HL-60 (cell line): ENCODE measurements around the gene LAYN.

ENCODE experiments used
- DNase-seq, 2 experiments: peaks; one replicate each; pipeline ENCODE4 v3.0.0-alpha.2; 2010 to 2020; ENCODE audit warnings: low read depth in 1 of 2, low spot score in 1 of 2
- H3K27ac ChIP-seq: fragments of 250-450 bp; sonication (Bioruptor Pico); replicated peaks from 2 replicates; pipeline ENCODE4 v1.5.1; 2020; ENCODE audit warnings: mild to moderate bottlenecking, moderate library complexity
- H3K27me3 ChIP-seq: fragments of 250-450 bp; sonication (Bioruptor Pico); 2 replicates; pipeline ENCODE4 v1.5.1; 2021; ENCODE audit warnings: mild to moderate bottlenecking, moderate library complexity; ENCODE audit not compliant: insufficient read depth, poor library complexity, severe bottlenecking
- H3K4me3 ChIP-seq: replicated peaks from 2 replicates; pipeline ENCODE4 v1.5.1; 2011; ENCODE audit warnings: mild to moderate bottlenecking, control low read depth, low read length; ENCODE audit not compliant: insufficient read depth
- CTCF ChIP-seq: IDR thresholded peaks from one replicate; pipeline ENCODE4 v1.5.1; 2011; ENCODE audit warnings: low read length, control low read depth, inconsistent platforms; ENCODE audit not compliant: insufficient read depth
- GABPA ChIP-seq: IDR thresholded peaks from 2 replicates; pipeline ENCODE4 v1.6.1; 2012; ENCODE audit warnings: low read depth
- POLR2AphosphoS5 ChIP-seq: IDR thresholded peaks from 2 replicates; pipeline ENCODE4 v1.6.1; 2012; ENCODE audit warnings: low read depth
- SPI1 ChIP-seq: IDR thresholded peaks from 2 replicates; pipeline ENCODE4 v1.6.1; 2012; ENCODE audit warnings: low read depth, mild to moderate bottlenecking, borderline replicate concordance
- TF ChIP-seq, protein P1 (sequence below): IDR thresholded peaks from 2 replicates; pipeline ENCODE4 v1.6.1; 2012; ENCODE audit warnings: low read depth; ENCODE audit not compliant: insufficient replicate concordance

LAYN gene

GRCh38 chr11:111596319-111596718, 55.8 kb downstream of the LAYN start:
- TF ChIP-seq GABPA (no peak), SPI1 (no peak), POLR2AphosphoS5 (no peak)
- no peak overlapping the region for H3K4me3 ChIP-seq
- H3K27ac ChIP-seq: no peak overlapping the region
- peaks cover 7% of the 10 kb centered on the region for H3K27me3 ChIP-seq
- DNase-seq: no peak

GRCh38 chr11:111598148-111598547, 57.6 kb downstream of the LAYN start:
- H3K27ac ChIP-seq: no peak overlapping the region
- DNase-seq: no peak
- H3K4me3 ChIP-seq: no peak overlapping the region
- TF ChIP-seq SPI1 (no peak), GABPA (no peak), POLR2AphosphoS5 (no peak), CTCF (no peak)
- TF ChIP-seq, protein P1, sequence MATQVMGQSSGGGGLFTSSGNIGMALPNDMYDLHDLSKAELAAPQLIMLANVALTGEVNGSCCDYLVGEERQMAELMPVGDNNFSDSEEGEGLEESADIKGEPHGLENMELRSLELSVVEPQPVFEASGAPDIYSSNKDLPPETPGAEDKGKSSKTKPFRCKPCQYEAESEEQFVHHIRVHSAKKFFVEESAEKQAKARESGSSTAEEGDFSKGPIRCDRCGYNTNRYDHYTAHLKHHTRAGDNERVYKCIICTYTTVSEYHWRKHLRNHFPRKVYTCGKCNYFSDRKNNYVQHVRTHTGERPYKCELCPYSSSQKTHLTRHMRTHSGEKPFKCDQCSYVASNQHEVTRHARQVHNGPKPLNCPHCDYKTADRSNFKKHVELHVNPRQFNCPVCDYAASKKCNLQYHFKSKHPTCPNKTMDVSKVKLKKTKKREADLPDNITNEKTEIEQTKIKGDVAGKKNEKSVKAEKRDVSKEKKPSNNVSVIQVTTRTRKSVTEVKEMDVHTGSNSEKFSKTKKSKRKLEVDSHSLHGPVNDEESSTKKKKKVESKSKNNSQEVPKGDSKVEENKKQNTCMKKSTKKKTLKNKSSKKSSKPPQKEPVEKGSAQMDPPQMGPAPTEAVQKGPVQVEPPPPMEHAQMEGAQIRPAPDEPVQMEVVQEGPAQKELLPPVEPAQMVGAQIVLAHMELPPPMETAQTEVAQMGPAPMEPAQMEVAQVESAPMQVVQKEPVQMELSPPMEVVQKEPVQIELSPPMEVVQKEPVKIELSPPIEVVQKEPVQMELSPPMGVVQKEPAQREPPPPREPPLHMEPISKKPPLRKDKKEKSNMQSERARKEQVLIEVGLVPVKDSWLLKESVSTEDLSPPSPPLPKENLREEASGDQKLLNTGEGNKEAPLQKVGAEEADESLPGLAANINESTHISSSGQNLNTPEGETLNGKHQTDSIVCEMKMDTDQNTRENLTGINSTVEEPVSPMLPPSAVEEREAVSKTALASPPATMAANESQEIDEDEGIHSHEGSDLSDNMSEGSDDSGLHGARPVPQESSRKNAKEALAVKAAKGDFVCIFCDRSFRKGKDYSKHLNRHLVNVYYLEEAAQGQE: no peak
- no peaks in the 10 kb centered on the region for H3K27me3 ChIP-seq

GRCh38 chr11:111598559-111598958, 58.0 kb downstream of the LAYN start:
- Histone ChIP-seq H3K27ac (no peak overlapping the region), H3K4me3 (no peak overlapping the region), H3K27me3 (no peaks in the 10 kb centered on the region)
- no peak for DNase-seq
- TF ChIP-seq GABPA: no peak
- TF ChIP-seq SPI1: no peak
- no peak for TF ChIP-seq CTCF
- TF ChIP-seq POLR2AphosphoS5: no peak
- TF ChIP-seq, protein P1: no peak

DNA sequence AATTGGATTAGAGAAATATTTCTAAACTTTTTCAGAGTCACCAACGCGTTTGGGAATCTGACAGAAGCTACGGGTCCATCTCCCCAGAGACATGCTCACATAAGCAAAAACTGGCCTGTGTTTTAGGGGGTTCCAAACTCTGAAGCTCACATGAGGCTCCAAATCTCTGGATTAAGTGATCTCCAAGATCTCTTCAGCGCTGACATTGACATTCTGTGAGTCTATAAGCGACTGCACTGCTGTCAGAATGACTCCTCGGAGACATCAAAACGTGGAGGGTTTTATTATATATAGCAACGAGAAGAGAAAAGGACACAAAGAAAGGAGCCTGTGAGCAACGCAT, 61.1 kb downstream of the LAYN start:
- TF ChIP-seq GABPA (no peak), CTCF (no peak), POLR2AphosphoS5 (no peak), SPI1 (no peak)
- TF ChIP-seq, protein P1: no peak
- no peak for DNase-seq
- peak overlapping the region; percentile 87 for H3K4me3 ChIP-seq
- peak overlapping the region; percentile 55 for H3K27ac ChIP-seq
- H3K27me3 ChIP-seq: no peaks in the 10 kb centered on the region
